Measurements from ENCODE around the gene MAPKAP1.

DNA sequence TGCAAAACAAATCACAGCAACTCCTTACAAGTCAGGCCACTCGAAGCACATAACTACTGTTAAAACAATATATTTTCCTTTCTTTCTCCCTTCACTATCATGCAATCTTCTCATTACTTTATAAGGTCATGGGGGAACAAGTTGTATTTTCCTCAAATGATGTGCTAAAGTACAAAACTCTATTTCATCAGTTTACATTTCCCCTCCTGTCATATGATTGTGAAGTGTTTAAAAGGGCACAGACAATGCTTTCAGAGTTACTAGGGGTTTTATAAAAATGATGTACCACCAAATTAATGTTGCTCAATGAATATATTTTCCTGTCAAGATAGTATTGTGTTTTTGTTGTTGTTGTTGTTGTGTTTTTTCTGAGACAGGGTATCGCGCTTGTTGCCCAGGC is 34.1 kb downstream of the MAPKAP1 start:
- TF ChIP-seq, protein P1, sequence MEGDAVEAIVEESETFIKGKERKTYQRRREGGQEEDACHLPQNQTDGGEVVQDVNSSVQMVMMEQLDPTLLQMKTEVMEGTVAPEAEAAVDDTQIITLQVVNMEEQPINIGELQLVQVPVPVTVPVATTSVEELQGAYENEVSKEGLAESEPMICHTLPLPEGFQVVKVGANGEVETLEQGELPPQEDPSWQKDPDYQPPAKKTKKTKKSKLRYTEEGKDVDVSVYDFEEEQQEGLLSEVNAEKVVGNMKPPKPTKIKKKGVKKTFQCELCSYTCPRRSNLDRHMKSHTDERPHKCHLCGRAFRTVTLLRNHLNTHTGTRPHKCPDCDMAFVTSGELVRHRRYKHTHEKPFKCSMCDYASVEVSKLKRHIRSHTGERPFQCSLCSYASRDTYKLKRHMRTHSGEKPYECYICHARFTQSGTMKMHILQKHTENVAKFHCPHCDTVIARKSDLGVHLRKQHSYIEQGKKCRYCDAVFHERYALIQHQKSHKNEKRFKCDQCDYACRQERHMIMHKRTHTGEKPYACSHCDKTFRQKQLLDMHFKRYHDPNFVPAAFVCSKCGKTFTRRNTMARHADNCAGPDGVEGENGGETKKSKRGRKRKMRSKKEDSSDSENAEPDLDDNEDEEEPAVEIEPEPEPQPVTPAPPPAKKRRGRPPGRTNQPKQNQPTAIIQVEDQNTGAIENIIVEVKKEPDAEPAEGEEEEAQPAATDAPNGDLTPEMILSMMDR (IDR thresholded peaks at IDR 0.05): no peak
- TF ChIP-seq POLR2AphosphoS5 (IDR thresholded peaks at IDR 0.05) (no peak), POLR2A (IDR thresholded peaks at IDR 0.05) (no peak), EP300 (IDR thresholded peaks at IDR 0.05) (no peak)

Measured in gastroesophageal sphincter (tissue), 3 donors.